ENCODE results near the gene DES.

GRCh38 chr2:219414857-219415256 is 3.3 kb upstream of the DES start:
- TF ChIP-seq CTCF (conservative IDR thresholded peaks at IDR 0.05; ENCODE audit: low read depth, low read length) = no peak
- TF ChIP-seq MAFK (IDR thresholded peaks at IDR 0.05; ENCODE audit: low read depth, low read length) = no peak
- no peak for TF ChIP-seq POLR2A (IDR thresholded peaks at IDR 0.05; ENCODE audit: low read depth, low read length)
- no peak for TF ChIP-seq SMC3 (IDR thresholded peaks at IDR 0.05; ENCODE audit: low read depth, low read length)
- TF ChIP-seq RAD21 (IDR thresholded peaks at IDR 0.05; ENCODE audit: low read length) = no peak
- TF ChIP-seq FOS (IDR thresholded peaks at IDR 0.05; ENCODE audit: low read depth, low read length) = no peak
- TF ChIP-seq RFX5 (IDR thresholded peaks at IDR 0.05; ENCODE audit: low read depth, low read length) = no peak
- TF ChIP-seq RCOR1 (IDR thresholded peaks at IDR 0.05; ENCODE audit: insufficient replicate concordance, low read length) = no peak
- TF ChIP-seq MAZ (IDR thresholded peaks at IDR 0.05; ENCODE audit: borderline replicate concordance, low read depth, low read length) = no peak
- TF ChIP-seq CEBPB (IDR thresholded peaks at IDR 0.05; ENCODE audit: low read depth, low read length) = no peak
- no peak for TF ChIP-seq ELK1 (IDR thresholded peaks at IDR 0.05; ENCODE audit: borderline replicate concordance, low read depth, low read length)
- no peak for TF ChIP-seq MXI1 (IDR thresholded peaks at IDR 0.05; ENCODE audit: borderline replicate concordance, low read depth, low read length)
- TF ChIP-seq USF2 (IDR thresholded peaks at IDR 0.05; ENCODE audit: low read depth, low read length) = no peak
